ENCODE data around the gene PROK1.

The PROK1 gene

DNA sequence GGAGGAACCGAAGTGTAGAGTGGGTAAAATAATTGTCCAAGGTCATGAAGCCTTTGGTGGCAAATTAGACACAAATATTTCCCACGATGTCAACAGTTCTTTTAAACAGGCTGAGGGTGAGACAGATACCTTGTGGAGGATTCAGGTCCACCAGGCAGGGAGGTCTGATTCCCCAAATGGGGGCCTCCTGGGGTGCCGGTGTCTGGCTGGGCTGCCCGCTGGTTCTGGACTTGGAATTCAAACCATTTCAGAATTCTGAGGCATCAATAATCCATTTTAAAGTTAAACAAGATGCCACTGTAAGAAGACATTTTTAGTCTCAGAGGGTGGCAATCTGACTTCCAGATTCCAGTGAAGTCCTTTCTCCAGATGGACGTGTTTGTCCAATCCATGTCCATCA is 52.5 kb downstream of the PROK1 start:
- ATAC-seq (ENCODE audit: insufficient read depth, low read depth): no peak
- no peaks in the 10 kb centered on the region for H3K36me3 ChIP-seq (ENCODE audit: insufficient read depth, low read length)

GRCh38 chr1:110504226-110504625 is 53.3 kb downstream of the PROK1 start:
- H3K4me2 ChIP-seq (ENCODE audit: insufficient read depth, low read length): no peak overlapping the region
- H3K9ac ChIP-seq (ENCODE audit: low read depth, low read length): no peak overlapping the region
- TF ChIP-seq, protein P1, sequence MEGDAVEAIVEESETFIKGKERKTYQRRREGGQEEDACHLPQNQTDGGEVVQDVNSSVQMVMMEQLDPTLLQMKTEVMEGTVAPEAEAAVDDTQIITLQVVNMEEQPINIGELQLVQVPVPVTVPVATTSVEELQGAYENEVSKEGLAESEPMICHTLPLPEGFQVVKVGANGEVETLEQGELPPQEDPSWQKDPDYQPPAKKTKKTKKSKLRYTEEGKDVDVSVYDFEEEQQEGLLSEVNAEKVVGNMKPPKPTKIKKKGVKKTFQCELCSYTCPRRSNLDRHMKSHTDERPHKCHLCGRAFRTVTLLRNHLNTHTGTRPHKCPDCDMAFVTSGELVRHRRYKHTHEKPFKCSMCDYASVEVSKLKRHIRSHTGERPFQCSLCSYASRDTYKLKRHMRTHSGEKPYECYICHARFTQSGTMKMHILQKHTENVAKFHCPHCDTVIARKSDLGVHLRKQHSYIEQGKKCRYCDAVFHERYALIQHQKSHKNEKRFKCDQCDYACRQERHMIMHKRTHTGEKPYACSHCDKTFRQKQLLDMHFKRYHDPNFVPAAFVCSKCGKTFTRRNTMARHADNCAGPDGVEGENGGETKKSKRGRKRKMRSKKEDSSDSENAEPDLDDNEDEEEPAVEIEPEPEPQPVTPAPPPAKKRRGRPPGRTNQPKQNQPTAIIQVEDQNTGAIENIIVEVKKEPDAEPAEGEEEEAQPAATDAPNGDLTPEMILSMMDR (IDR thresholded peaks at IDR 0.05; ENCODE audit: borderline replicate concordance, extremely low read depth, low read length, poor library complexity, severe bottlenecking): no peak
- TF ChIP-seq EZH2 (IDR thresholded peaks at IDR 0.05; ENCODE audit: borderline replicate concordance, low read depth, low read length, severe bottlenecking): no peak
- H4K20me1 ChIP-seq (ENCODE audit: insufficient read depth, low read length): no peaks in the 10 kb centered on the region; the same call in 1 of the 2 replicates
- no peak overlapping the region for H3K4me3 ChIP-seq (ENCODE audit: low read depth in 1 of 2, low read length in 2 of 2)
- peaks cover 7% of the 10 kb centered on the region for H3K27me3 ChIP-seq (ENCODE audit: insufficient read depth, low read length, poor library complexity)
- no peak overlapping the region for H3K27ac ChIP-seq (ENCODE audit: low read length)
- no peak overlapping the region for H2AFZ ChIP-seq (ENCODE audit: low read depth, low read length)
- no peak for DNase-seq
- no peak for ATAC-seq (ENCODE audit: insufficient read depth, low read depth)
- no peaks in the 10 kb centered on the region for H3K9me3 ChIP-seq (ENCODE audit: insufficient read depth, low read length, severe bottlenecking)
- no peaks in the 10 kb centered on the region for H3K4me1 ChIP-seq (ENCODE audit: insufficient read depth, low read length)
- no peaks in the 10 kb centered on the region for H3K36me3 ChIP-seq (ENCODE audit: insufficient read depth, low read length)
- H3K79me2 ChIP-seq (ENCODE audit: insufficient read depth, low read length): no peaks in the 10 kb centered on the region

More for the DNA sequence above, 52.5 kb downstream of the PROK1 start:
- no peak for DNase-seq
- Histone ChIP-seq H2AFZ (ENCODE audit: low read depth, low read length) (no peak overlapping the region), H3K27ac (ENCODE audit: low read length) (no peak overlapping the region), H3K9me3 (ENCODE audit: insufficient read depth, low read length, severe bottlenecking) (no peaks in the 10 kb centered on the region), H3K4me3 (ENCODE audit: low read depth in 1 of 2, low read length in 2 of 2) (no peak overlapping the region), H3K4me1 (ENCODE audit: insufficient read depth, low read length) (no peaks in the 10 kb centered on the region), H3K4me2 (ENCODE audit: insufficient read depth, low read length) (no peak overlapping the region), H3K27me3 (ENCODE audit: insufficient read depth, low read length, poor library complexity) (peaks cover 7% of the 10 kb centered on the region), H4K20me1 (ENCODE audit: insufficient read depth, low read length) (no peaks in the 10 kb centered on the region; the same call in 1 of the 2 replicates), H3K9ac (ENCODE audit: low read depth, low read length) (no peak overlapping the region), H3K79me2 (ENCODE audit: insufficient read depth, low read length) (no peaks in the 10 kb centered on the region)
- TF ChIP-seq EZH2 (IDR thresholded peaks at IDR 0.05; ENCODE audit: borderline replicate concordance, low read depth, low read length, severe bottlenecking): no peak
- TF ChIP-seq, protein P1 (IDR thresholded peaks at IDR 0.05; ENCODE audit: borderline replicate concordance, extremely low read depth, low read length, poor library complexity, severe bottlenecking): no peak

- ATAC-seq (ENCODE audit: insufficient read depth, low read depth) (no peak), DNase-seq (no peak)
Observed at GRCh38 chr1:110505596-110505995, 54.6 kb downstream of the PROK1 start.

More at GRCh38 chr1:110505596-110505995, 54.6 kb downstream of the PROK1 start:
- no peaks in the 10 kb centered on the region for H3K9me3 ChIP-seq (ENCODE audit: insufficient read depth, low read length, severe bottlenecking)
- TF ChIP-seq EZH2 (IDR thresholded peaks at IDR 0.05; ENCODE audit: borderline replicate concordance, low read depth, low read length, severe bottlenecking): no peak
- TF ChIP-seq, protein P1 (IDR thresholded peaks at IDR 0.05; ENCODE audit: borderline replicate concordance, extremely low read depth, low read length, poor library complexity, severe bottlenecking): no peak
- no peak overlapping the region for H3K27ac ChIP-seq (ENCODE audit: low read length)
- H3K36me3 ChIP-seq (ENCODE audit: insufficient read depth, low read length): no peaks in the 10 kb centered on the region
- no peaks in the 10 kb centered on the region for H3K4me1 ChIP-seq (ENCODE audit: insufficient read depth, low read length)
- no peaks in the 10 kb centered on the region for H3K79me2 ChIP-seq (ENCODE audit: insufficient read depth, low read length)
- H3K4me2 ChIP-seq (ENCODE audit: insufficient read depth, low read length): no peak overlapping the region
- no peak overlapping the region for H3K4me3 ChIP-seq (ENCODE audit: low read depth in 1 of 2, low read length in 2 of 2)
- no peaks in the 10 kb centered on the region; the same call in 1 of the 2 replicates for H4K20me1 ChIP-seq (ENCODE audit: insufficient read depth, low read length)
- no peak overlapping the region for H2AFZ ChIP-seq (ENCODE audit: low read depth, low read length)
- H3K9ac ChIP-seq (ENCODE audit: low read depth, low read length): no peak overlapping the region
- peaks cover 7% of the 10 kb centered on the region for H3K27me3 ChIP-seq (ENCODE audit: insufficient read depth, low read length, poor library complexity)
